Thyroid gland (tissue), 4 donors: ENCODE results near the gene INPP4B. TPM values are rescaled to one million over a fixed set of nuclear protein-coding genes. Genes with fewer than 3 reads are reported as not detected.

Experiments used
- DNase-seq, 2 donors: peaks; one replicate each; pipeline ENCODE4 v3.0.0-alpha.2; 2019
- H3K27ac ChIP-seq, 3 donors: fragments of 200-600 bp; sonication (generic); 1 replicate in 2 of 3; 2 replicates in 1 of 3; pipeline ENCODE4 v1.5.1; 2016 to 2019; ENCODE audit warnings: mild to moderate bottlenecking in 1 of 3, moderate library complexity in 1 of 3
- H3K27me3 ChIP-seq: fragments of 200-600 bp; sonication (generic); one replicate; pipeline ENCODE4 v1.5.1; 2019
- H3K36me3 ChIP-seq, 2 donors: fragments of 200-600 bp; sonication (generic); one replicate each; pipeline ENCODE4 v1.5.1; 2016 to 2019
- H3K4me1 ChIP-seq, 2 donors: fragments of 200-600 bp; sonication (generic); one replicate each; pipeline ENCODE4 v1.5.1; 2017 to 2019
- H3K4me3 ChIP-seq, 3 donors: fragments of 200-600 bp; sonication (generic); replicated peaks in 1 of 3; 1 replicate in 2 of 3; 2 replicates in 1 of 3; pipeline ENCODE4 v1.5.1; 2016; ENCODE audit warnings: mild to moderate bottlenecking in 1 of 3
- H3K9me3 ChIP-seq: fragments of 200-600 bp; sonication (generic); one replicate; pipeline ENCODE4 v1.5.1; 2017
- POLR2A ChIP-seq, 2 donors: fragments of 450-650 bp; IDR thresholded peaks; one replicate each; pipeline ENCODE4 v1.6.1; 2017; ENCODE audit warnings: antibody characterized with exemption in 2 of 2, mild to moderate bottlenecking in 2 of 2, moderate library complexity in 1 of 2
- WGBS, 2 donors: methylation state at CpG; one replicate each; pipeline ENCODE4 v1.1.5; 2017; 5-methylcytosine and 5-hydroxymethylcytosine counted together
- intact Hi-C: fragments of 100-400 bp; cut with DNase I; formaldehyde crosslinking; loops from one replicate; pipeline ENCODE4 v1.15.1; 2023
- total RNA-seq, 4 donors: library from RNA; depleted of rRNA; stranded (reverse); fragments of >200 nt; gene quantifications; one replicate each; pipeline ENCODE4 v1.2.3, GENCODE V29; 2016
- TF ChIP-seq, protein P1 (sequence below), 6 experiments: fragments of 200-600 bp in 3 of 6; fragments of 450-650 bp in 3 of 6; sonication (generic) in 3 of 6; IDR thresholded peaks; one replicate each; pipeline ENCODE4 v1.5.1; 2016 to 2019; ENCODE audit warnings: antibody characterized with exemption in 6 of 6, mild to moderate bottlenecking in 2 of 6, inconsistent platforms in 1 of 6, moderate library complexity in 1 of 6

INPP4B gene
- total RNA-seq, 4 donors from 2014 or later: 8.0 to 22.1 (median 12.0) TPM

DNA sequence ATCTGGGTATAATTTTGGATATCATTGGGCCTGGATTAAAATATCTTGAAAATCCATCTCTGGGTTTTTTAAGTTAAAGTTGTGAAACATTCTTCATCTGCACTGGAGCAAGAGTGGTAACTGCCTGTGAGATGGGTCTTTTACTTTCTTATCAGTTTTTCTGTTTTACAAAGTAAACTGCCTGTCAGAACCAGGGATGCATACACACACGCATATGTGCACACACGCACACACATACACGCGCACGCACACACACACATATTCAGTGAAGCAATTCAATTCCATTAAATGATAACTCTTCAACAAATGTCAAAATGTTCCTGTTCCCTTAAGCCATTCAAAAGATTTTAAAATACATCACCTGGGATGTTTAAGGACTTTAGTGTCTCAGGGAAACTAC lies 515.8 kb downstream of the INPP4B start:
- TF ChIP-seq POLR2A (IDR thresholded peaks at IDR 0.05): no peak
- TF ChIP-seq, protein P1, sequence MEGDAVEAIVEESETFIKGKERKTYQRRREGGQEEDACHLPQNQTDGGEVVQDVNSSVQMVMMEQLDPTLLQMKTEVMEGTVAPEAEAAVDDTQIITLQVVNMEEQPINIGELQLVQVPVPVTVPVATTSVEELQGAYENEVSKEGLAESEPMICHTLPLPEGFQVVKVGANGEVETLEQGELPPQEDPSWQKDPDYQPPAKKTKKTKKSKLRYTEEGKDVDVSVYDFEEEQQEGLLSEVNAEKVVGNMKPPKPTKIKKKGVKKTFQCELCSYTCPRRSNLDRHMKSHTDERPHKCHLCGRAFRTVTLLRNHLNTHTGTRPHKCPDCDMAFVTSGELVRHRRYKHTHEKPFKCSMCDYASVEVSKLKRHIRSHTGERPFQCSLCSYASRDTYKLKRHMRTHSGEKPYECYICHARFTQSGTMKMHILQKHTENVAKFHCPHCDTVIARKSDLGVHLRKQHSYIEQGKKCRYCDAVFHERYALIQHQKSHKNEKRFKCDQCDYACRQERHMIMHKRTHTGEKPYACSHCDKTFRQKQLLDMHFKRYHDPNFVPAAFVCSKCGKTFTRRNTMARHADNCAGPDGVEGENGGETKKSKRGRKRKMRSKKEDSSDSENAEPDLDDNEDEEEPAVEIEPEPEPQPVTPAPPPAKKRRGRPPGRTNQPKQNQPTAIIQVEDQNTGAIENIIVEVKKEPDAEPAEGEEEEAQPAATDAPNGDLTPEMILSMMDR (IDR thresholded peaks at IDR 0.05): no peak
- Histone ChIP-seq H3K27ac (no peak overlapping the region), H3K27me3 (no peaks in the 10 kb centered on the region), H3K9me3 (no peaks in the 10 kb centered on the region), H3K4me3 (no peak overlapping the region), H3K36me3 (no peaks in the 10 kb centered on the region), H3K4me1 (no peaks in the 10 kb centered on the region)
- intact Hi-C loops: no loop called here
- DNase-seq: no peak
- 94 to 97% methylated on average over 5 of the region's 5 CpGs for WGBS, 2 donors

DNA sequence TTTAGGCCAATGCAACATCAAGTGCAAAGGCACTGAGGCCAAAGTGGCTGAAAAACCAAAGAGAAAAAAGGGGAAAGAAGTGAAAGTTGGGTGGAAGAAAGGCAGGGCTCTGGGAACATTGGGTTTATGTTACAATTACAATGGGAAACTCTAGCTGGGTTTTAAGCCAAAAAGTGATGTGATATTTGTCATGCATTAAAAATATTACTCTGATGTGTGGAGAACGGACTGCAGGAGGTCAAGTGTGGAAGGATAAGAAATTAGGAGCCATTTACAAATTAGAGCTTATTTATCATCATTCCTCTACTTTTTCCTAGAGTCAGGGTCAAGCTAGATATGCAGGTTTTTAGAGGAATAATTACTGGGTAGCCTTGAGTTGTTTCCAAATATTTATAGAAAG lies 516.8 kb downstream of the INPP4B start:
- WGBS, 2 donors: 85 to 96% methylated on average over 1 of the region's 1 CpG
- H3K36me3 ChIP-seq: no peaks in the 10 kb centered on the region
- intact Hi-C loops: no loop called here
- no peaks in the 10 kb centered on the region for H3K4me1 ChIP-seq
- no peak overlapping the region for H3K4me3 ChIP-seq
- no peak overlapping the region for H3K27ac ChIP-seq
- H3K27me3 ChIP-seq: no peaks in the 10 kb centered on the region
- no peak for DNase-seq
- TF ChIP-seq, protein P1 (IDR thresholded peaks at IDR 0.05): no peak
- TF ChIP-seq POLR2A (IDR thresholded peaks at IDR 0.05): no peak
- H3K9me3 ChIP-seq: no peaks in the 10 kb centered on the region

DNA sequence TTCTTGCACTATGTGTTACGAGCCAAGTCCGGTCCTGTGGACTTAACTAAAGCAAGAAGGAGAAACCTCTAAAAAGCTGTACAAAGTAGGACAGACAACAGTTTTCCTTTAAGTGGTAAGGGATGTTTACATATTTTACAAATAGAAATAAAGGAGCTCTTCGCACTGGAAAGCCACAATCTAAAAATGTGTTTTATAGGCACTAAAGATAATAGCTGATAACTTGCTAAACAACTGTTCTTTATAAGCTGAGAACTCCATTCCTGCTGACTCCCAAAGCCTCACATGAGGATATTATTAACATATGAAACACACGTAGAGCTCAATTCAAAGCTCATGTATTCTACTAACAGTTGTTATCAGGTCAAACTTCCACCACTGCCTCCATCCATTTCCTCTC lies 519.9 kb downstream of the INPP4B start:
- no peaks in the 10 kb centered on the region for H3K4me1 ChIP-seq
- WGBS, 2 donors: 92 to 96% methylated on average over 4 of the region's 4 CpGs
- H3K27me3 ChIP-seq: no peaks in the 10 kb centered on the region
- H3K36me3 ChIP-seq: no peaks in the 10 kb centered on the region
- TF ChIP-seq, protein P1 (IDR thresholded peaks at IDR 0.05): no peak
- TF ChIP-seq POLR2A (IDR thresholded peaks at IDR 0.05): no peak
- no peaks in the 10 kb centered on the region for H3K9me3 ChIP-seq
- H3K27ac ChIP-seq: no peak overlapping the region
- intact Hi-C loops: no loop called here
- no peak for DNase-seq
- no peak overlapping the region for H3K4me3 ChIP-seq

DNA sequence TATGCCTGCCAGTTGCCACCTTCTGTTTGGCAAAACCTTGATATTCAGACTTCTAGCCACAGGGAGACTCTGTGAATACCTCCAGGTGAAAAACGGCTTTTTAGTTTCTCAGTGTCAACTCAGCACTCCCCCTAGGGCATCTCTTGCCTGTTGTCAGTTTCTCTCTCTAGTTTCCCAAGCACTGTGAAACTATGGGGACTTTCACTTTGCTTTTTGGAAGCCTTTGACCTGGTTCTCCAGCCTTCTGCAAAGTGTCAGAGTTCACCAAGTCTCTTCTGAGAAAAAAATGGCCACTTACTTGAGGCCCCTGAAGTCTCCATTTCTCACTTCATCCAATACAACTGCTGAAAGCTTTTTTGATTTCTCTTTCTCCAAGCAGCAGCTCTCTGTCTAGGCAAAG lies 521.5 kb downstream of the INPP4B start:
- Histone ChIP-seq H3K36me3 (no peaks in the 10 kb centered on the region), H3K9me3 (no peaks in the 10 kb centered on the region), H3K27me3 (no peaks in the 10 kb centered on the region), H3K4me3 (no peak overlapping the region), H3K27ac (no peak overlapping the region), H3K4me1 (no peaks in the 10 kb centered on the region)
- WGBS, 2 donors: 70 to 82% methylated on average over 1 of the region's 1 CpG
- TF ChIP-seq POLR2A (IDR thresholded peaks at IDR 0.05): no peak
- TF ChIP-seq, protein P1 (IDR thresholded peaks at IDR 0.05): no peak
- DNase-seq: no peak
- intact Hi-C loops: no loop called here

DNA sequence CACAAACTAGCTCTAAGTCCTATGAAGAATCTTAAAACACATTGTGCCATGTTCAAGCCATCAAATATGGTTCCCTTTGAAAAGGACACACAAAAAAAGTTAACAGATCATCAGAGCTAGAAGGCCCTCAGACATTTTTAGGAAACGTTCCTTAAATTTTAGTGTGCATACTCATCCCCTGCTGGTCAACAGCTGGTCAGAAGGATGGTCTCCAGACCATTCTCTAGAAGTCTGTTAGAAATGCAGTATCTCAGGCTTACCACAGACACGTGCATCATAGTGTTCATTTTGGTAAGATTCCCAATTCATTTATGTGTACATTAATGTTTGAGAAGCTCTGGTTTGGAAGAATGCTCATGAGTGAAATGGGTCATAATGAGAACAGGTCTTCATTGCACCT lies 523.1 kb downstream of the INPP4B start:
- Histone ChIP-seq H3K4me3 (no peak overlapping the region), H3K9me3 (no peaks in the 10 kb centered on the region), H3K27ac (no peak overlapping the region), H3K36me3 (no peaks in the 10 kb centered on the region), H3K27me3 (no peaks in the 10 kb centered on the region), H3K4me1 (no peaks in the 10 kb centered on the region)
- TF ChIP-seq, protein P1 (IDR thresholded peaks at IDR 0.05): no peak
- TF ChIP-seq POLR2A (IDR thresholded peaks at IDR 0.05): no peak
- WGBS, 2 donors: 89 to 96% methylated on average over 2 of the region's 2 CpGs
- no peak for DNase-seq
- intact Hi-C loops: no loop called here
